NCI-H748 treated with DMSO at 0.1 percent for 48 hours (cell line): ENCODE results near the gene GSE1.

Experiments used
- DNase-seq: peaks from one replicate; lab custom pipeline; 2025; lab: John Stamatoyannopoulos, UW

Gene GSE1

GRCh38 chr16:85706449-85707034 lies 93.4 kb downstream of the GSE1 start:
- DNase-seq, result no peak

- no peak for DNase-seq
These were observed 94.5 kb downstream of the GSE1 start for GRCh38 chr16:85707528-85708095.

- DNase-seq, result no peak
These were observed 95.2 kb downstream of the GSE1 start for GRCh38 chr16:85708338-85708737.

GRCh38 chr16:85709766-85710585 lies 96.9 kb downstream of the GSE1 start:
- DNase-seq, result peak; percentile 50

- DNase-seq, result no peak
These were observed 97.6 kb downstream of the GSE1 start for GRCh38 chr16:85710732-85711131.

GRCh38 chr16:85711982-85712587 lies 99.0 kb downstream of the GSE1 start:
- no peak for DNase-seq

GRCh38 chr16:85712801-85713200 lies 99.7 kb downstream of the GSE1 start:
- no peak for DNase-seq

- DNase-seq, result peak; percentile 69
These were observed 102.3 kb downstream of the GSE1 start for GRCh38 chr16:85715169-85716021.

- DNase-seq, result no peak
These were observed 103.0 kb downstream of the GSE1 start for GRCh38 chr16:85716022-85716679.

- no peak for DNase-seq
These were observed 103.5 kb downstream of the GSE1 start for GRCh38 chr16:85716680-85717038.

- DNase-seq, result peak; percentile 37
These were observed 104.5 kb downstream of the GSE1 start for GRCh38 chr16:85717393-85718152.

GRCh38 chr16:85718153-85718477 lies 105.0 kb downstream of the GSE1 start:
- no peak for DNase-seq

- no peak for DNase-seq
These were observed 105.6 kb downstream of the GSE1 start for GRCh38 chr16:85718682-85719081.

- DNase-seq, result no peak
These were observed 106.6 kb downstream of the GSE1 start for GRCh38 chr16:85719605-85720301.

GRCh38 chr16:85720302-85720637 lies 107.1 kb downstream of the GSE1 start:
- no peak for DNase-seq

- DNase-seq, result no peak
These were observed 109.2 kb downstream of the GSE1 start for GRCh38 chr16:85722128-85722893.

- DNase-seq, result no peak
These were observed 111.2 kb downstream of the GSE1 start for GRCh38 chr16:85724126-85724879.

GRCh38 chr16:85724936-85725335 lies 111.8 kb downstream of the GSE1 start:
- DNase-seq, result no peak
